Gastrocnemius medialis (tissue), 4 donors: ENCODE data around the gene MED16.

Source experiments
- POLR2A ChIP-seq, 2 donors: fragments of 450-650 bp; IDR thresholded peaks; one replicate each; pipeline ENCODE4 v1.6.1; 2017; ENCODE audit warnings: antibody characterized with exemption in 2 of 2, mild to moderate bottlenecking in 2 of 2, moderate library complexity in 2 of 2
- TF ChIP-seq, protein P1 (sequence below), 5 experiments: fragments of 450-650 bp in 3 of 5; fragments of 200-600 bp in 2 of 5; sonication (generic) in 2 of 5; IDR thresholded peaks in 4 of 5; conservative IDR thresholded peaks in 1 of 5; 1 replicate in 4 of 5; 2 replicates in 1 of 5; pipeline ENCODE4 v1.5.1; 2016 to 2019; ENCODE audit warnings: antibody characterized with exemption in 5 of 5, mild to moderate bottlenecking in 3 of 5, moderate library complexity in 3 of 5

DNA sequence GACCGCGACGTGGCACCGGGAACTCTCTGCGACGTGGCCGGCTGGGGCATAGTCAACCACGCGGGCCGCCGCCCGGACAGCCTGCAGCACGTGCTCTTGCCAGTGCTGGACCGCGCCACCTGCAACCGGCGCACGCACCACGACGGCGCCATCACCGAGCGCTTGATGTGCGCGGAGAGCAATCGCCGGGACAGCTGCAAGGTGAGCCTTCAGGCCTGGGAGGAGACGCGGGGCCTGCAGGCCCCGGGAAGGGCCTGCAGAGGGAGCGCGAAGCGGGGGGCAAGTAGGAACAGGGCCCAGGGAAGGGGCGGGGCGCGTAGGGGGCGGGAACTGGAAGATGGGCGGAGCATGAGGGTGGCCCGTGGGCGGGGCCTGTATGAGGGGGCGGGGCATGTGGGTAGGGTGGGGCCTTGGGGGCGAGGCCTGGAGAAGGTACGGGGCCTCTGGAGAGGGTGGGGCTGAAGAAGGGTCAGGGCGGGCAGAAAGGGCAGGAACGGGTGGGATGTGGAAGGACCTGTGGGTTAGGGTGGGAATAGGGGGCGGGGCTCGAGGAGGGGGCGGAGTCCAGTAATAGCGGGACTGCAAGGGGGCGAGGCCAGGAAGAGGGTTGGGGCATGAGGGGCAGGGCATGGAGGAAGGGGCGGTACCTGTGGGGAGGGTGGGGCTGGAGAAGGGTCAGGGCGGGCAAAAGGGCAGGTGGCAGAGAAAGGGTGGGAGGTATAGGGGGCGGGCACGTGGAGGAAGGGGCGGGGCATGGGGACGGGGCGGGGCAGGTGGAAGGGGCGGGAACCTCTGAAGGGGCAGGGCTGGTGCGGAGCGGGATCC lies 31.0 kb downstream of the MED16 start:
- TF ChIP-seq, protein P1, sequence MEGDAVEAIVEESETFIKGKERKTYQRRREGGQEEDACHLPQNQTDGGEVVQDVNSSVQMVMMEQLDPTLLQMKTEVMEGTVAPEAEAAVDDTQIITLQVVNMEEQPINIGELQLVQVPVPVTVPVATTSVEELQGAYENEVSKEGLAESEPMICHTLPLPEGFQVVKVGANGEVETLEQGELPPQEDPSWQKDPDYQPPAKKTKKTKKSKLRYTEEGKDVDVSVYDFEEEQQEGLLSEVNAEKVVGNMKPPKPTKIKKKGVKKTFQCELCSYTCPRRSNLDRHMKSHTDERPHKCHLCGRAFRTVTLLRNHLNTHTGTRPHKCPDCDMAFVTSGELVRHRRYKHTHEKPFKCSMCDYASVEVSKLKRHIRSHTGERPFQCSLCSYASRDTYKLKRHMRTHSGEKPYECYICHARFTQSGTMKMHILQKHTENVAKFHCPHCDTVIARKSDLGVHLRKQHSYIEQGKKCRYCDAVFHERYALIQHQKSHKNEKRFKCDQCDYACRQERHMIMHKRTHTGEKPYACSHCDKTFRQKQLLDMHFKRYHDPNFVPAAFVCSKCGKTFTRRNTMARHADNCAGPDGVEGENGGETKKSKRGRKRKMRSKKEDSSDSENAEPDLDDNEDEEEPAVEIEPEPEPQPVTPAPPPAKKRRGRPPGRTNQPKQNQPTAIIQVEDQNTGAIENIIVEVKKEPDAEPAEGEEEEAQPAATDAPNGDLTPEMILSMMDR (IDR thresholded peaks at IDR 0.05 in 4 of 5, conservative IDR thresholded peaks at IDR 0.05 in 1 of 5): no peak
- no peak for TF ChIP-seq POLR2A (IDR thresholded peaks at IDR 0.05)
